HAP-1 (cell line): Measurements from ENCODE around the gene PPP1R13B.

Experiments used
- DNase-seq, 2 experiments: peaks; one replicate each; pipeline ENCODE4 v3.0.0-alpha.2; 2016 to 2020; ENCODE audit warnings: low spot score in 2 of 2
- H3K27me3 ChIP-seq: fragments of 250-450 bp; sonication (Bioruptor Pico); 2 replicates; pipeline ENCODE4 v1.5.1; 2020; ENCODE audit warnings: low read depth, mild to moderate bottlenecking, moderate library complexity
- H3K36me3 ChIP-seq: fragments of 250-450 bp; sonication (Bioruptor Pico); replicated peaks from 2 replicates; pipeline ENCODE4 v1.5.1; 2020; ENCODE audit warnings: mild to moderate bottlenecking
- H3K4me1 ChIP-seq: fragments of 250-450 bp; sonication (Bioruptor Pico); 2 replicates; pipeline ENCODE4 v1.5.1; 2020; ENCODE audit warnings: mild to moderate bottlenecking
- H3K4me3 ChIP-seq: fragments of 250-450 bp; sonication (Bioruptor Pico); 2 replicates; pipeline ENCODE4 v1.5.1; 2020; ENCODE audit warnings: mild to moderate bottlenecking, moderate library complexity
- H3K9me3 ChIP-seq: fragments of 250-450 bp; sonication (Bioruptor Pico); 2 replicates; pipeline ENCODE4 v1.5.1; 2020; ENCODE audit warnings: mild to moderate bottlenecking, moderate library complexity
- in situ Hi-C: fragments of 300-500 bp; cut with MboI; formaldehyde crosslinking; loops from 3 replicates; pipeline ENCODE4 v1.14.3; 2020; ENCODE audit warnings: low sequenced_read_pairs, inconsistent platforms, mixed read lengths

The PPP1R13B gene

GRCh38 chr14:103858063-103858781 is 10.8 kb upstream of the PPP1R13B start:
- in situ Hi-C loops: no loop called here

GRCh38 chr14:103857256-103857655 is 9.9 kb upstream of the PPP1R13B start:
- no peaks in the 10 kb centered on the region for H3K9me3 ChIP-seq
- no peak overlapping the region for H3K4me3 ChIP-seq
- no peaks in the 10 kb centered on the region for H3K27me3 ChIP-seq
- in situ Hi-C loops: no loop called here
- no peak for DNase-seq
- H3K36me3 ChIP-seq: no peaks in the 10 kb centered on the region
- peaks cover 12% of the 10 kb centered on the region for H3K4me1 ChIP-seq

More at GRCh38 chr14:103858063-103858781, 10.8 kb upstream of the PPP1R13B start:
- Histone ChIP-seq H3K9me3 (no peaks in the 10 kb centered on the region), H3K36me3 (no peaks in the 10 kb centered on the region), H3K27me3 (no peaks in the 10 kb centered on the region), H3K4me3 (no peak overlapping the region), H3K4me1 (peaks cover 12% of the 10 kb centered on the region)
- no peak for DNase-seq

GRCh38 chr14:103856607-103857006 is 9.2 kb upstream of the PPP1R13B start:
- Histone ChIP-seq H3K36me3 (no peaks in the 10 kb centered on the region), H3K27me3 (no peaks in the 10 kb centered on the region), H3K4me3 (no peak overlapping the region), H3K4me1 (peaks cover 12% of the 10 kb centered on the region), H3K9me3 (no peaks in the 10 kb centered on the region)
- DNase-seq: no peak
- in situ Hi-C loops: no loop called here

- H3K4me1 ChIP-seq: peaks cover 12% of the 10 kb centered on the region
- peak in 1 of 2 experiments; percentile 31 for DNase-seq
- no peak overlapping the region for H3K4me3 ChIP-seq
- in situ Hi-C loops: no loop called here
- H3K27me3 ChIP-seq: no peaks in the 10 kb centered on the region
- H3K36me3 ChIP-seq: no peaks in the 10 kb centered on the region
- H3K9me3 ChIP-seq: no peaks in the 10 kb centered on the region
Measured at GRCh38 chr14:103856105-103856504, 8.7 kb upstream of the PPP1R13B start.

GRCh38 chr14:103855734-103856095 is 8.3 kb upstream of the PPP1R13B start:
- no peak for DNase-seq
- Histone ChIP-seq H3K27me3 (no peaks in the 10 kb centered on the region), H3K36me3 (no peaks in the 10 kb centered on the region), H3K4me1 (peaks cover 12% of the 10 kb centered on the region), H3K4me3 (no peak overlapping the region), H3K9me3 (no peaks in the 10 kb centered on the region)
- in situ Hi-C loops: no loop called here

- H3K4me3 ChIP-seq: no peak overlapping the region
- H3K36me3 ChIP-seq: no peaks in the 10 kb centered on the region
- DNase-seq: peak in 1 of 2 experiments; percentile 87
- no peaks in the 10 kb centered on the region for H3K27me3 ChIP-seq
- peaks cover 12% of the 10 kb centered on the region for H3K4me1 ChIP-seq
- in situ Hi-C loops: no loop called here
- H3K9me3 ChIP-seq: no peaks in the 10 kb centered on the region
Measured at GRCh38 chr14:103854822-103855733, 7.7 kb upstream of the PPP1R13B start.

GRCh38 chr14:103854017-103854808 is 6.8 kb upstream of the PPP1R13B start:
- no peaks in the 10 kb centered on the region for H3K9me3 ChIP-seq
- no peak overlapping the region for H3K4me3 ChIP-seq
- in situ Hi-C loops: no loop called here
- H3K27me3 ChIP-seq: no peaks in the 10 kb centered on the region
- no peaks in the 10 kb centered on the region for H3K36me3 ChIP-seq
- DNase-seq: no peak
- peaks cover 12% of the 10 kb centered on the region for H3K4me1 ChIP-seq

- H3K27me3 ChIP-seq: no peaks in the 10 kb centered on the region
- in situ Hi-C loops: no loop called here
- H3K4me3 ChIP-seq: no peak overlapping the region
- H3K36me3 ChIP-seq: no peaks in the 10 kb centered on the region
- no peaks in the 10 kb centered on the region for H3K9me3 ChIP-seq
- no peak for DNase-seq
- H3K4me1 ChIP-seq: peaks cover 11% of the 10 kb centered on the region
Measured at GRCh38 chr14:103849151-103849886, 1.9 kb upstream of the PPP1R13B start.

- DNase-seq: no peak
- Histone ChIP-seq H3K4me1 (peaks cover 11% of the 10 kb centered on the region), H3K9me3 (no peaks in the 10 kb centered on the region), H3K27me3 (no peaks in the 10 kb centered on the region), H3K4me3 (peak overlapping the region; percentile 50), H3K36me3 (no peaks in the 10 kb centered on the region)
- in situ Hi-C loops: no loop called here
Measured at GRCh38 chr14:103848175-103849077, 1.1 kb upstream of the PPP1R13B start.

- peak in 1 of 2 experiments; percentile 45 for DNase-seq
- in situ Hi-C loops: no loop called here
- Histone ChIP-seq H3K36me3 (peaks cover 2% of the 10 kb centered on the region; the same call in 1 of the 2 replicates), H3K9me3 (no peaks in the 10 kb centered on the region), H3K4me3 (peak overlapping the region; percentile 65), H3K4me1 (peaks cover 11% of the 10 kb centered on the region), H3K27me3 (no peaks in the 10 kb centered on the region)
Measured at GRCh38 chr14:103846543-103847450, 578 bp downstream of the PPP1R13B start.

- peak overlapping the region; percentile 65 for H3K4me3 ChIP-seq
- in situ Hi-C loops: no loop called here
Measured at GRCh38 chr14:103846097-103846496, 1.3 kb downstream of the PPP1R13B start.

More at GRCh38 chr14:103846097-103846496, 1.3 kb downstream of the PPP1R13B start:
- DNase-seq: no peak
- Histone ChIP-seq H3K4me1 (peaks cover 11% of the 10 kb centered on the region), H3K9me3 (no peaks in the 10 kb centered on the region), H3K36me3 (peaks cover 3% of the 10 kb centered on the region; the same call in 1 of the 2 replicates), H3K27me3 (no peaks in the 10 kb centered on the region)
